ENCODE data around the gene IFT81. TPM values are rescaled to one million over a fixed set of nuclear protein-coding genes. Genes with fewer than 3 reads are reported as not detected.
"Not testable (repeated sequence)": the region's sequence is repeated elsewhere in the genome, so short reads cannot be mapped to it uniquely, and the experiment has no call there.

The IFT81 gene
- total and polyA plus RNA-seq, 3 donors from 2014 or later: 20.1 to 43.4 (median 26.7) TPM

DNA sequence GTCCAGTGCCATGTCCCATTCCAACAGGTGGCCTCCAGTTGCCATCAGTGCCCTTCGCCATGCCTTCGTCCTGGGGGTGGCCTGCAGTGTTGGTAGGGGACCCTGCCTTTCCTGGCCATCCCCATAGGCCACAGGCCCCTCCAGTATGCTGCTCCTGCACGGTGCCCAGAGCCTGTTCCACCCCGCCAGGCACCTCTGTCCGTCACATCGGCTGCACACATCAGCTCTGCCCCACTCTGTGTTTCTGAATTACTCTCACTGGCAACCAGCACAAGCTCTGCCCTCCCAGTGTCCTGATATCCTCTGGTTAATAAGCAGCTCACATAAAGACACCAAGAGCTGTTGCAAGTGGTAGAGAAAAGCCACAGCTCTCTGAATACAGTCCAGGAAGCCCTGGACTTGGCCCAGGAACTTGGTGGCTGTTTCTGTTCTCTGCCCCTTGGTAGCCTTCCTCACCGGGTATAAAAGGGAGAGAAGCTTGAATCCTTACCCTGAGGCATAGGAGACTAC, 125.6 kb downstream of the IFT81 start:
- Histone ChIP-seq H3K27me3 (no peaks in the 10 kb centered on the region), H3K9me3 (no peaks in the 10 kb centered on the region), H3K4me3 (no peak overlapping the region), H3K27ac (peak overlapping the region in 1 of 2 donors; percentile 53), H3K36me3 (ENCODE audit: low read depth, missing control alignments) (no peaks in the 10 kb centered on the region), H3K4me1 (peaks cover 34% of the 10 kb centered on the region)
- intact Hi-C loops (cut with DNase I; ENCODE audit: low total_unique reads): no loop called here
- WGBS, 2 donors: 82 to 83% methylated on average over 6 to 7 of the region's 7 CpGs
- DNase-seq: no peak
- TF ChIP-seq POLR2A (IDR thresholded peaks at IDR 0.05): no peak
- TF ChIP-seq, protein P1, sequence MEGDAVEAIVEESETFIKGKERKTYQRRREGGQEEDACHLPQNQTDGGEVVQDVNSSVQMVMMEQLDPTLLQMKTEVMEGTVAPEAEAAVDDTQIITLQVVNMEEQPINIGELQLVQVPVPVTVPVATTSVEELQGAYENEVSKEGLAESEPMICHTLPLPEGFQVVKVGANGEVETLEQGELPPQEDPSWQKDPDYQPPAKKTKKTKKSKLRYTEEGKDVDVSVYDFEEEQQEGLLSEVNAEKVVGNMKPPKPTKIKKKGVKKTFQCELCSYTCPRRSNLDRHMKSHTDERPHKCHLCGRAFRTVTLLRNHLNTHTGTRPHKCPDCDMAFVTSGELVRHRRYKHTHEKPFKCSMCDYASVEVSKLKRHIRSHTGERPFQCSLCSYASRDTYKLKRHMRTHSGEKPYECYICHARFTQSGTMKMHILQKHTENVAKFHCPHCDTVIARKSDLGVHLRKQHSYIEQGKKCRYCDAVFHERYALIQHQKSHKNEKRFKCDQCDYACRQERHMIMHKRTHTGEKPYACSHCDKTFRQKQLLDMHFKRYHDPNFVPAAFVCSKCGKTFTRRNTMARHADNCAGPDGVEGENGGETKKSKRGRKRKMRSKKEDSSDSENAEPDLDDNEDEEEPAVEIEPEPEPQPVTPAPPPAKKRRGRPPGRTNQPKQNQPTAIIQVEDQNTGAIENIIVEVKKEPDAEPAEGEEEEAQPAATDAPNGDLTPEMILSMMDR (IDR thresholded peaks at IDR 0.05): no peak

DNA sequence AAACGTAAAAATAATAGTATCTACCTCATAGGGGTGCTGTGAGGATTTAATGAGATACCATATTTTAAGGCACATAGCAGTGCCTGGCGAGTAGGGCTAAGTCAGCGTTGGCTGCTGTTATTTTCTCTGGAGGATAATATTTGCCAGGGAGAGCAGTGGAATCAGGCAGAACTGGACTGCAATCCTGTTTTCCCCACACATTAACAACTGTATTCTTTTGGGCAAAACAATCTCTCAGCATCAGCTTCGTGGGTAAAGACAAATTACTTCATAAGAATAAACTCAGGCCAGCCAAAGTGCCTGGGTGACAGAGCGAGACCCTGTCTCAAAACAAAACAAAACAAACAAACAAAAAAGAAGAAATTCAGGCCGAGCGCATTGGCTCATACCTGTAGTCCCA, 127.2 kb downstream of the IFT81 start:
- H3K36me3 ChIP-seq (ENCODE audit: low read depth, missing control alignments): no peaks in the 10 kb centered on the region

DNA sequence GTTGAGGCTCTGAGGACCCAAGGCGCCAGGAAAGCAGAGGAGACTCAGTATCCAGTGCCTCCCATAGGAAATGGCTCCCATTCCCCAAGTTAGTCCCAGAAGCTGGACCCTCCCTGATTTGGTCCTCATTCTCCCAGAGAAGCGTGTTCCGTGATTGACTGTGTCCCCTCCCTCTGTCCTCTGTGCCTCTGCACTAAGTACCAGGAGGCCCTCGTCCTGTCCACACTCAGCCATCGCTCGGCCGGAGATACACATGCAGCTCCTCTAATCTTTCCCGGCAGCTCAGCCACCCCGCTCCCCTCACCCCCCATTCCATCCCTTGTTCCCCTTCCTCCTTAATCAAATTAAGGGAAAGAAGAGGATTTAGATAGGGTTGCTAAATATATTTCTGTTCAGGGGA, 128.6 kb downstream of the IFT81 start:
- intact Hi-C loops (cut with DNase I; ENCODE audit: low total_unique reads): no loop called here
- no peak for TF ChIP-seq POLR2A (IDR thresholded peaks at IDR 0.05)
- TF ChIP-seq, protein P1 (IDR thresholded peaks at IDR 0.05): no peak
- 61 to 63% methylated on average over 9 of the region's 9 CpGs for WGBS, 2 donors
- Histone ChIP-seq H3K27ac (peak overlapping the region; percentile 63 to 82), H3K36me3 (ENCODE audit: low read depth, missing control alignments) (no peaks in the 10 kb centered on the region), H3K4me3 (no peak overlapping the region), H3K4me1 (peaks cover 28% of the 10 kb centered on the region), H3K9me3 (no peaks in the 10 kb centered on the region), H3K27me3 (no peaks in the 10 kb centered on the region)
- peak; percentile 16 for DNase-seq

More for the DNA sequence above, 127.2 kb downstream of the IFT81 start:
- no peaks in the 10 kb centered on the region for H3K27me3 ChIP-seq
- H3K4me1 ChIP-seq: peaks cover 30% of the 10 kb centered on the region
- TF ChIP-seq, protein P1 (IDR thresholded peaks at IDR 0.05): no peak
- no peak for TF ChIP-seq POLR2A (IDR thresholded peaks at IDR 0.05)
- no peak for DNase-seq
- no peaks in the 10 kb centered on the region for H3K9me3 ChIP-seq
- H3K4me3 ChIP-seq: no peak overlapping the region
- intact Hi-C loops (cut with DNase I; ENCODE audit: low total_unique reads): no loop called here
- no peak overlapping the region for H3K27ac ChIP-seq
- WGBS, 2 donors: 88 to 89% methylated on average over 7 of the region's 7 CpGs

DNA sequence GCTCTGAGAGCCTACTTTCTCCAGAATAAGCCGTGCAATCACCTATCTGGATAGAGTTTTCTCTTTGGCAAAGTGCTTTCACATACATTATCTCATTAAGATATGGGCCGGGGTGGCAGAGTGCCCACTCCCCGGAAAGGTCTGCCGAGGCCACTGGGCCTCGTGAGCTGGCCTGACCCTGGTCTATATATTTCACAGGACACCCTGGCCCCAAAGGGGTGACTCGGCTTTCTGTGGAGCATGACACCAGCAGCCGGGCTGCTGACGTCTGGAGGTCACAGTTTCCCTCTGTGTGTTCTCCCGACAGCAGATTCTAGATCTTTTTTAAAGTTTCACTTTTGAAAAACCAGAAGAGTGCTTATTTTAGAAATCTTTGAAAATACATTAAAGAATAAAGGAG, 129.0 kb downstream of the IFT81 start:
- 22 to 44% methylated on average over 9 of the region's 9 CpGs for WGBS, 2 donors
- Histone ChIP-seq H3K27ac (peak overlapping the region; percentile 63 to 82), H3K9me3 (no peaks in the 10 kb centered on the region), H3K4me3 (no peak overlapping the region), H3K36me3 (ENCODE audit: low read depth, missing control alignments) (no peaks in the 10 kb centered on the region), H3K4me1 (peaks cover 24% of the 10 kb centered on the region), H3K27me3 (no peaks in the 10 kb centered on the region)
- intact Hi-C loops (cut with DNase I; ENCODE audit: low total_unique reads): no loop called here
- DNase-seq: peak; percentile 72
- TF ChIP-seq, protein P1 (IDR thresholded peaks at IDR 0.05): no peak
- no peak for TF ChIP-seq POLR2A (IDR thresholded peaks at IDR 0.05)

DNA sequence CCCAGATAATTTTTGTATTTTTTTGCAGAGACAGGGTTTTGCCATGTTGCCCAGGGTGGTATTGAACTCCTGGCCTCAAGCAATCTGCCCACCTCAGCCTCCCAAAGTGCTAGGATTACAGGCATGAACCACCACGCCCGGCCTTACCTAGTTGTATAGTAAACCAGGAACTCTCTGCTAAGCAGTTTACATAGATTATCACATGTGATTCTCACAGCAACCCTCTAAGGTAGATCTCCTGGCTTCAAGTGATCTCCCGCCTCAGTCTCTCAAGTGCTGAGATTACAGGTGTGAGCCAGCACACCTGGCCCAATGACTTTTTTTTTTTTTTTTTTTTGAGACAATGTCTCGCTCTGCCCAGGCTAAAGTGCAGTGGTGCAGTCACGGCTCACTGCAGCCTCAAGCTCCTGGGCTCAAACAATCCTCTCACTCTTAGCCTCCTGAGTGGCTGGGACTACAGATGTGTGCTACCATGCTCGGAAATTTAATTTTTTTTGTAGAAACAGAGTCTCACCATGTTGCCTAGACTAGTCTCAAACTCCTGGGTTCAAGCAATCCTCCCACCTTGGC, 130.9 kb downstream of the IFT81 start:
- no peak for DNase-seq
- WGBS, 2 donors: 93 to 97% methylated on average over 6 of the region's 6 CpGs
- intact Hi-C loops (cut with DNase I; ENCODE audit: low total_unique reads): no loop called here
- Histone ChIP-seq H3K27me3 (no peaks in the 10 kb centered on the region), H3K27ac (no peak overlapping the region), H3K4me3 (no peak overlapping the region), H3K9me3 (no peaks in the 10 kb centered on the region), H3K4me1 (peaks cover 20% of the 10 kb centered on the region), H3K36me3 (ENCODE audit: low read depth, missing control alignments) (no peaks in the 10 kb centered on the region)
- TF ChIP-seq, protein P1 (IDR thresholded peaks at IDR 0.05): no peak
- no peak for TF ChIP-seq POLR2A (IDR thresholded peaks at IDR 0.05)

DNA sequence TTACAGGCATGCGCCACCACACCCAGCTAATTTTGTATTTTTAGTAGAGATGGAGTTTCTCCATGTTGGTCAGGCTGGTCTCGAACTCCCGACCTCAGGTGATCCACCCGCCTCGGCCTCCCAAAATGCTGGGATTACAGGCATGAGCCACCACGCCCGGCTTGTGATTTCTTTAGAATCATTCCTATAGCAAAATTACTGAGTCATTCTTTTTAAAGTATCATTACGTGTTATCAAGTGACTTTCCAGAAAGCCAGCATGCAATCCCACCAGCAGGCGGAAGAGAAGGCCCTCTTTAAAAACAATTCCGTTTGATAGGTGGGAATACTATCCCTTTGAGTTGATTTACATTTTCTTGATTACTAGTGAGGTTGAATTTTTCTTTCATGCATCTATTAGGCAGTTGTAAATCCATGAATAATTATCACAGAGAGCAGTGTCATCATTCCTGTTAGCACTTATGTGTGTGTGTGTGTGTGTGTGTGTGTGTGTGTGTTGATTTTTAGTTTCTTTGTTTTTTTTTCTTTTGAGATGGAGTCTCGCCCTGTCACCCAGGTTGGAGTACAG, 131.8 kb downstream of the IFT81 start:
- intact Hi-C loops (cut with DNase I; ENCODE audit: low total_unique reads); H3K27ac ChIP-seq: not testable (repeated sequence)
- WGBS, 2 donors: 92 to 96% methylated on average over 11 of the region's 11 CpGs

More for the DNA sequence above, 131.8 kb downstream of the IFT81 start:
- H3K4me3 ChIP-seq; H3K36me3 ChIP-seq (ENCODE audit: low read depth, missing control alignments); H3K9me3 ChIP-seq; H3K27me3 ChIP-seq; DNase-seq: not testable (repeated sequence)
- peaks cover 18% of the 10 kb centered on the region for H3K4me1 ChIP-seq
